HepG2 (cell line): ENCODE measurements around the gene GPLD1. TPM values are rescaled to one million over a fixed set of nuclear protein-coding genes. Genes with fewer than 3 reads are reported as not detected.

ENCODE experiments used
- ATAC-seq: fragments of 200-7000 bp; cut with Tn5 transposase; 3 replicates; pipeline ENCODE4 v1.9.1; 2020; ENCODE audit warnings: mild to moderate bottlenecking, moderate library complexity
- BruUV-seq: library from RNA; stranded (reverse); fragments of 400-500 nt; replicated peaks from 2 replicates; lab custom pipeline; 2021; lab: Mats Ljungman, UMichigan
- CTCF ChIA-PET: fragments of 300-600 bp; formaldehyde crosslinking; extraction: SDS; loops from one replicate; lab custom pipeline; 2021; ENCODE audit warnings: low total read pairs, inconsistent platforms, low intra/inter-chr PET ratio; lab: Yijun Ruan, JAX
- POLR2A ChIA-PET: fragments of 350-600 bp; sonication (Branson Sonifier 250); formaldehyde crosslinking; loops from one replicate; lab custom pipeline; 2020; ENCODE audit warnings: antibody characterized with exemption, inconsistent platforms; lab: Yijun Ruan, JAX
- DNase-seq: peaks from one replicate; pipeline ENCODE4 v3.0.0-alpha.2; 2015; ENCODE audit warnings: low spot score
- FAIRE-seq: peaks from 3 replicates; lab custom pipeline; 2011; peaks lifted over from hg19 to GRCh38; lab: Jason Lieb, UNC
- H2AFZ ChIP-seq: one replicate; pipeline ENCODE4 v1.6.1; 2011; ENCODE audit warnings: low read length, inconsistent platforms
- H3K27ac ChIP-seq: fragments of 300-600 bp; 3 replicates; pipeline ENCODE4 v1.8.0; 2011; ENCODE audit warnings: mixed run types, mild to moderate bottlenecking, mixed read lengths, low read length, inconsistent platforms; ENCODE audit not compliant: insufficient read depth; ENCODE audit errors: extremely low read length
- H3K27me3 ChIP-seq, 2 experiments: fragments of 200-600 bp in 1 of 2; 2 replicates in 1 of 2; 3 replicates in 1 of 2; pipeline versions ENCODE4 v1.6.0 to v1.8.0; 2011; ENCODE audit warnings: low read length in 2 of 2, mild to moderate bottlenecking in 2 of 2, moderate library complexity in 2 of 2, inconsistent platforms in 1 of 2; ENCODE audit not compliant: insufficient read depth in 2 of 2, control insufficient read depth in 1 of 2
- H3K36me3 ChIP-seq, 2 experiments: fragments of 200-600 bp in 1 of 2; replicated peaks in 1 of 2; 2 replicates in 1 of 2; 3 replicates in 1 of 2; pipeline versions ENCODE4 v1.5.1 to v1.8.0; 2011; ENCODE audit warnings: low read length in 2 of 2, inconsistent platforms in 1 of 2; ENCODE audit not compliant: insufficient read depth in 2 of 2, control insufficient read depth in 1 of 2
- H3K4me1 ChIP-seq: 2 replicates; pipeline ENCODE4 v1.5.1; 2012; ENCODE audit warnings: low read length, inconsistent platforms; ENCODE audit not compliant: insufficient read depth
- H3K4me2 ChIP-seq: 2 replicates; pipeline ENCODE4 v1.6.0; 2011; ENCODE audit warnings: low read depth, low read length, inconsistent platforms
- H3K4me3 ChIP-seq, 3 experiments: fragments of 200-600 bp in 1 of 3; sonication (generic), shearing (Covaris generic) in 1 of 3; replicated peaks in 1 of 3; 2 replicates each; pipeline ENCODE4 v1.5.1; 2011 to 2016; ENCODE audit warnings: low read length in 3 of 3, inconsistent platforms in 2 of 3, low read depth in 2 of 3, mild to moderate bottlenecking in 2 of 3, control low read depth in 1 of 3, mixed read lengths in 1 of 3; ENCODE audit not compliant: insufficient read depth in 1 of 3
- H3K79me2 ChIP-seq: one replicate; pipeline ENCODE4 v1.6.1; 2011; ENCODE audit warnings: low read length, inconsistent platforms; ENCODE audit not compliant: insufficient read depth
- H3K9ac ChIP-seq: 2 replicates; pipeline ENCODE4 v1.6.0; 2011; ENCODE audit warnings: mild to moderate bottlenecking, low read depth, low read length, inconsistent platforms; ENCODE audit not compliant: insufficient read depth
- H3K9me3 ChIP-seq: 2 replicates; pipeline ENCODE4 v1.5.1; 2012; ENCODE audit warnings: mild to moderate bottlenecking, low read length
- H4K20me1 ChIP-seq: 2 replicates; pipeline ENCODE4 v1.6.0; 2011; ENCODE audit warnings: inconsistent platforms, mild to moderate bottlenecking, low read length, moderate library complexity; ENCODE audit not compliant: insufficient read depth
- ELF4 ChIP-seq: sonication (generic); formaldehyde crosslinking; IDR thresholded peaks from 2 replicates; pipeline ENCODE4 v1.5.0; 2020; ENCODE audit warnings: missing genetic modification reagents, mild to moderate bottlenecking, moderate library complexity, borderline replicate concordance
- FOXA1 ChIP-seq, 2 experiments: fragments of 450-650 bp in 1 of 2; sonication (generic) in 1 of 2; formaldehyde crosslinking in 1 of 2; IDR thresholded peaks; 2 replicates each; pipeline versions ENCODE4 v1.4.0 to v1.6.1; 2016 to 2020; ENCODE audit warnings: missing genetic modification reagents in 1 of 2
- POLR2G ChIP-seq: fragments of 200-400 bp; formaldehyde crosslinking; IDR thresholded peaks from 2 replicates; pipeline ENCODE4 v1.6.1; 2018; ENCODE audit warnings: mild to moderate bottlenecking, low read depth, low read length, moderate library complexity
- SMAD9 ChIP-seq: sonication (generic); formaldehyde crosslinking; IDR thresholded peaks from 2 replicates; pipeline ENCODE4 v1.5.1; 2020; ENCODE audit warnings: mild to moderate bottlenecking, missing genetic modification reagents
- ZFP91 ChIP-seq: sonication (generic); formaldehyde crosslinking; IDR thresholded peaks from 2 replicates; pipeline ENCODE4 v1.9.0; 2022; ENCODE audit warnings: missing genetic modification reagents, mild to moderate bottlenecking, borderline replicate concordance
- ZNF572 ChIP-seq: sonication (generic); formaldehyde crosslinking; IDR thresholded peaks from 2 replicates; pipeline ENCODE4 v1.5.1; 2020; ENCODE audit warnings: mild to moderate bottlenecking, missing genetic modification reagents
- ZNF574 ChIP-seq: sonication (generic); formaldehyde crosslinking; IDR thresholded peaks from 2 replicates; pipeline ENCODE4 v1.4.0; 2020; ENCODE audit warnings: missing genetic modification reagents
- ZNF7 ChIP-seq: IDR thresholded peaks from 2 replicates; pipeline ENCODE4 v1.6.1; 2016; ENCODE audit warnings: missing biosample characterization, missing genetic modification reagents
- ZNF773 ChIP-seq: sonication (generic); formaldehyde crosslinking; IDR thresholded peaks from 2 replicates; pipeline ENCODE4 v1.4.0; 2020; ENCODE audit warnings: missing genetic modification reagents, borderline replicate concordance
- ZNF781 ChIP-seq: sonication (generic); formaldehyde crosslinking; IDR thresholded peaks from 2 replicates; pipeline ENCODE4 v1.5.1; 2020; ENCODE audit warnings: borderline replicate concordance, mild to moderate bottlenecking, missing genetic modification reagents; ENCODE audit errors: not compliant biosample characterization
- WGBS: methylation state at CpG from one replicate; pipeline ENCODE4 v1.1.6; 2017; ENCODE audit warnings: low lambda C conversion rate; 5-methylcytosine and 5-hydroxymethylcytosine counted together
- in situ Hi-C: cut with HindIII; loops from 2 replicates; pipeline ENCODE4 v1.10.0; 2017; ENCODE audit warnings: low pct_unique_long_range_greater_than_20kb; ENCODE audit not compliant: extremely low pct_ligation_motif_present
- intact Hi-C: fragments of 100-400 bp; cut with micrococcal nuclease; formaldehyde crosslinking; loops from one replicate; pipeline ENCODE4 v1.10.0; 2022; ENCODE audit not compliant: unreplicated experiment
- polyA plus RNA-seq, 8 experiments: library from polyadenylated mRNA; depleted of rRNA in 3 of 8; stranded (reverse) in 7 of 8; unstranded in 1 of 8; fragments of >200 nt; fragmentation: Illumina TruSeq in 4 of 8; extraction: Trizol in 4 of 8; gene quantifications; 2 replicates each; pipeline versions ENCODE4 v1.2.1 to v1.2.3, GENCODE V29; 2011 to 2016; ENCODE audit warnings: low read depth in 4 of 8, missing spikeins in 1 of 8, mixed read lengths in 1 of 8; ENCODE audit not compliant: insufficient read depth in 1 of 8
- total RNA-seq, 5 experiments: library from RNA; depleted of rRNA; stranded (reverse); fragments of >200 nt; fragmentation: Illumina TruSeq; extraction: Trizol; gene quantifications; 2 replicates each; pipeline ENCODE4 v1.2.3, GENCODE V29; 2016; ENCODE audit warnings: low read depth in 1 of 5

GPLD1 gene
- total and polyA plus RNA-seq, 2 of the 13 experiments (the other 11 are each of a cell fraction or from before 2014, with no cell fraction given): 6.2 to 7.6 TPM

GRCh38 chr6:24513602-24514001, 24.2 kb upstream of the GPLD1 start:
- 95% methylated on average over 4 of the region's 4 CpGs for WGBS
- DNase-seq (no peak), FAIRE-seq (no peak), ATAC-seq (no peak)
- Histone ChIP-seq H3K4me1 (peaks cover 8% of the 10 kb centered on the region; the same call in 1 of the 2 replicates), H3K9ac (no peak overlapping the region), H3K27ac (no peak overlapping the region), H3K79me2 (no peaks in the 10 kb centered on the region), H3K36me3 (peaks cover 9 to 46% of the 10 kb centered on the region in 2 experiments), H3K4me2 (no peak overlapping the region), H3K9me3 (no peaks in the 10 kb centered on the region), H2AFZ (no peak overlapping the region), H3K27me3 (no peaks in the 10 kb centered on the region), H4K20me1 (no peaks in the 10 kb centered on the region), H3K4me3 (no peak overlapping the region)
- in situ Hi-C loops: no loop called here
- ChIA-PET CTCF (no interaction called here), POLR2A (no interaction called here)
- no TSS peak for BruUV-seq
- intact Hi-C loops: no loop called here
- TF ChIP-seq ELF4 (no peak), POLR2G (no peak), ZNF781 (CRISPR knock-in tag) (no peak), ZFP91 (CRISPR knock-in tag) (no peak), ZNF7 (CRISPR knock-in tag) (no peak), ZNF574 (CRISPR knock-in tag) (no peak), ZNF773 (CRISPR knock-in tag) (no peak), ZNF572 (CRISPR knock-in tag) (no peak), FOXA1 (IDR thresholded peaks at IDR 0.05) (no peak), FOXA1 (CRISPR knock-in tag; IDR thresholded peaks at IDR 0.05) (no peak), SMAD9 (CRISPR knock-in tag) (no peak)
